GM19395 (cell line): ENCODE measurements around the gene CLDN5.
A peak's percentile ranks its signal among the peaks of the same experiment; 100 is the strongest.

Experiments
- ATAC-seq: cut with Tn5 transposase; IDR thresholded peaks from one replicate; pipeline ENCODE4 v1.9.1; 2021; ENCODE audit warnings: mild to moderate bottlenecking, moderate library complexity; ENCODE audit not compliant: unreplicated experiment

Gene CLDN5

DNA sequence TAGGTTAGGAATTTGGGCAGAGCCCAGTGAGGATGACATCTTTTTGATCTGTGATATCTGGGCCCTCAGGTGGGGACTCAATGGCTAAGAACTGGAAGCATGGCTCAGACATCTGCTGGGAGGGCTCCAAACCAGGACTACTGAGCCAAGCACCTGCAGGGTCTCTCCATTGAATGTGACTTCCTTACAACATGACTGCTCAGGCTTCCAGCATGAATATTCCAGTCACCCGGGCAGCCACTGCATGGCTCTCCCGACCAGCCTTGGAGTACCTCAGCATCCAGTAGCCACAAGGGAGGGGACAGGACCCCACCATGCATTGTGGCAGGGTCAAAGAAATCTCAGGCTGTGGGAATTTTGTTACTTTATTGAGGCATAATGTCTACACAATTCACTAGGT is 35.9 kb downstream of the CLDN5 start:
- no peak for ATAC-seq

DNA sequence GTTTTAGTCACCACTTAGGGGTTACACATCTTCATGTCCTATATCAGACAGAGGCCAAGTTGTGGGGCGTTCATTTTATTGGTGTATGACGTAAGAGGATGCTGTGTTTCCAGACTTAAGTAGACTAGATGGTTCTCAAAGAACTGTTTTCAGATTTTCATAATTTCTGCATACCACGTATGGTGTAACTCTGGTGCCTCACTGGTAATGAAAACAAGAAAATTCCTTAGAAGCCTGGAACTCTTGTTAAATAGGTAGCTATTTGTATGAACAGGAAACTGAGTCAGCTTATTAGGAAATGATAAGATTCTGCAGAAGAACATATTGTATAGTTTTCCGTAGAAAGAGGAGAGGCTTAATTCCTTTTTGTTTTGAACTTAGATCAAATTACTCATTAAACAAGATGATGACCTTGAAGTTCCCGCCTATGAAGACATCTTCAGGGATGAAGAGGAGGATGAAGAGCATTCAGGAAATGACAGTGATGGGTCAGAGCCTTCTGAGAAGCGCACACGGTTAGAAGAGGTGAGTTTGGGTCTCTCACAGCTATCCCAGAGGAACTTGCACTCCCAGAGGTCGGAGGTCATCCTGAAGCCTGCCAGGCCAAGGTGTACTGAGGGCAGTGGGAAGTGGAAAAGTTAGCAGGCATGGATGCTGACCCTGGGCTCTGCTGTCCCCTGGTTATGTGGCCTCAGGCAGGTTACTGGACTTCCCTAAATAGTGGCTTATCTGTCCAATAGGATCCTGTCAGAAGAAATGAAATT is 40.5 kb downstream of the CLDN5 start:
- no peak for ATAC-seq

- no peak for ATAC-seq
These were observed 41.9 kb downstream of the CLDN5 start for GRCh38 chr22:19482297-19482696.

- ATAC-seq = no peak
These were observed 43.4 kb downstream of the CLDN5 start for GRCh38 chr22:19480789-19481188.

DNA sequence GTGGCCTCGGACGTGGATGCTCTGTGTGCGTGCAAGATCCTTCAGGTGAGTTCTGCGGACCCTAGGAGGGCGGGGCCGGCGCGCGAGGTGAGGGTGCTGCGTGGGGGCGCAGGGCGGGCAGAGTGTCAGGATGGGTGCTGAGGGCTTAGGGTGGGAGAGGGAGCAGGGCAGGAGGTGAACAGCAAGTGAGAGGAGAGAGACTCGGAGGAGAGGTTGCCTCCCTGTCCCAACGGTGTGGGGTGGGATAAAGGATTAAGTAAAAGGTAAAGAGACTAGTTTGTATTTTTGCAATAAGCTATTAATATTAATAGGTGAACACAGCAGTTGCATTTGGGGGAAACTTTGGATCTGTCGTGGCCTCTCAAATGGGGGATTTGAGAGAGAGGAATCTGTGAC is 44.0 kb downstream of the CLDN5 start:
- no peak for ATAC-seq

- peak; percentile 83 for ATAC-seq
These were observed 44.6 kb downstream of the CLDN5 start, which contains the start of gene CDC45 for GRCh38 chr22:19479355-19480172. TSS of gene CDC45 (plus strand) at chr22:19479920. CDS start at chr22:19479969, 49 bp downstream.

DNA sequence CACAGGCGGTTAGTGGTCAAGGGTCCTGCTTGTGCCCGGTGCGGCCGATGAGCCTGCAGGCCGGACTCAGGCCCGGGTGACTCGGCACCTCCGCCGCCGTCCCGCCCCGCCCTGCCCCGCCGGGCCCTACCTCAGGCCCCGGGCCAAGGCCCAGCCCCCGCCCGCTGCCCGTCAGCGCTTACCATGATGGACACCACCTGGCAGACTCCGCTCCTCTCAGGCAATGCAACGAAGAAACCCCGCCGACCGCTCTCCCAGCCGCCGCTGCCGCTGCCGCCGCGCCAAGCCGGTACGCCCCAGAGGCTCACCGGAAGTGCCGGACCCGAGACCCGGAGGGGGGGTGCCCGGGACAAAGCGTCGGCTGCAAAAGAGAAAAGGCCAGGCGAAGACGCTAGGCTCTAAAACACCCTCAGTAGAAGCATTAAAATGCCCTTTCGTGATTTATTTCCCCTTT is 45.3 kb downstream of the CLDN5 start, which contains the start of gene UFD1:
Gene UFD1 (minus strand): TSS at position 293 of the 454 bp plus-strand sequence. CDS start 108 bp downstream, at position 185.
- peak; percentile 54 for ATAC-seq

DNA sequence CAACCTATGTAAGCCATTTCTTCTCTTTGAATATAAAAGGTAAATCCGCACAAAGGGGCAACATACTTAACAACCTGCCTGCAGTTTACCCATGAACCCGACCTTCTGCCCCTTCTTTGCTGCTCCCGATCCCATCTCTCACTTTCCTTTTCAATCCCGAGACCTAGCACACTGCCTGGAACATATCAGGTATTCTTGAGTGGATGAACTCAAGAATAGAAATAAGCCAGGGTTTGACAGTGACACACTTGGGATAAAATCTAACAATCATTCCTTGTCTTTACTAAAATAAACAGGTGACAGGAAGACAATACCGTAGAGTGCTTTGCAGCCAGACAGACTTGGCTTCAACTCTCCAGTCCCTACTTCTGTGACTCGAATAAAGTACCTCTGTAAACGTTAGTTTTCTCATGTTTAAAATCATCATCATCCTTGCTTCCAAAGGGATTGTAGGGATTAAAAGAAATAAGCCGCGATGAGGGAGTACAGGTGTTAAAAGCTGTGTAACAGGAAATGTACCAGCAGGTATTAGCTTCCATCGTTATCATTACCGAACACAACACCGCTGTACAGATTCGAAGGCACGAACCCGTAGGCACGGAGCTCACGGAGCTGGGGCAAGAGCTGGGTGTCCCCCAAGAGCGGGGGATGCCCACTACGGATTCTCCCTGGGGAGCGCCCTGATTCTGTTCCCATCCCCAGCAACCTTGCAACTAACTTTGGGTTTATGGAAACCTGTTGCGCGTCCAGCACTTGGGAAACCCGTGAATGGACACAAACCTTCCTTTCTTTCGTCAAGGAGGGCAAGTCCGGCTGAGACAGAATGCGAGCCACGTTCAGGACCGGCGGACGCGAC is 45.9 kb downstream of the CLDN5 start:
- no peak for ATAC-seq

DNA sequence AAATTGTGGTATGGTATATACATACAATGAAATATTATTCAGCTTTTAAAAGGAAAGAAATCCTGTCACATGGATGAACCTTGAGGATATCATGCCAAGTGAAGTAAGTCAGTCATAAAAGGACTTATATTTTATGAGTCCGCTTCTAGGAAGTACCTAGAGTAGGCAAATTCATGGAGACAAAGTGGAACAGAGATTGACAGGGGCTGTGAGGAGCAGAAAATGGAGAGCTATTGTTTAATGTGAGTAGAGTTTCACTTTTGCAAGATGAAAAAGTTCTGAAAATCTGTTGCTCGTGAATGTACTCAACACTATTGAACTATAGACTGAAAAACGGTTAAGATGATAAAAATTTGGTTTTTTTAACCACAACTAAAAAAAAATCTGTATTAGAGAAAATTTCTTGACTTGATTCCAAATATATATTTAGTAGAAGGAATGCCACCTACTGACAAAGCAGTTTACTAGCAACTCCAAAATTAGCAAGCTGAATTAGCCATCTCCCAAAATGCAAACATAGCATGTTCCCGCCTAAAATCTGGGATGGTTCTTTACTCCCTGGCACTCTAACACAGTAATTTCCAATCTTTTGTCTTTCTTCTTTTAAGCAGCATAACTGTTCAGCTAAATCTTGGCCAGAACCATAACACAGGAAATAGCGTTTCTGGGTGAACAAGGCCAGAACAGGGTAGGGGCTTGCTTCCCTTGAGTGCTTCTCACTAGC is 46.7 kb downstream of the CLDN5 start:
- ATAC-seq = no peak

- ATAC-seq = no peak
These were observed 48.2 kb downstream of the CLDN5 start for GRCh38 chr22:19476023-19476422.

DNA sequence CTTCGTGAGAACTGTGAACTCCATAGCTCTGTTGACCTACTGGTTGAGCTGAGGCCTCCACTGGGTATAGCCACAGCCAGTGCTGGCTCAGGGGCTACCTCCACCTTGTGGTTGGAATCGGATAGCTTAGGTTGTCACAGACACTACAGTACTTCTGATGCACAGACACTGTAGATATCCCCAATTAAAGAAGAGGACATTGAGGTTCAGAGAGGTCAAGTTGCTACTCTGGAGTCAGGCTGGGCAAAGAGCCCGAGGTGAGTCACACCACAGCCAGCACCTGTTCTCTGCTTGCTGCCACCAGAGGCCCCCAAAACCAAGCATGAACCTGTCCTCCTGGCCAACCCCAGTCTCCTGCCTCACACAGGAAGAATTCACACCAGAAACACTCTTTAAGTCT is 50.6 kb downstream of the CLDN5 start:
- ATAC-seq = no peak
